GM19025 (cell line): Measurements from ENCODE around the gene NPTX2.
"Not testable (repeated sequence)": the region's sequence is repeated elsewhere in the genome, so short reads cannot be mapped to it uniquely, and the experiment has no call there.

ENCODE experiments used
- ATAC-seq: cut with Tn5 transposase; IDR thresholded peaks from one replicate; pipeline ENCODE4 v1.9.1; 2021; ENCODE audit warnings: mild to moderate bottlenecking, low read depth, moderate library complexity; ENCODE audit not compliant: unreplicated experiment

Gene NPTX2, protein sequence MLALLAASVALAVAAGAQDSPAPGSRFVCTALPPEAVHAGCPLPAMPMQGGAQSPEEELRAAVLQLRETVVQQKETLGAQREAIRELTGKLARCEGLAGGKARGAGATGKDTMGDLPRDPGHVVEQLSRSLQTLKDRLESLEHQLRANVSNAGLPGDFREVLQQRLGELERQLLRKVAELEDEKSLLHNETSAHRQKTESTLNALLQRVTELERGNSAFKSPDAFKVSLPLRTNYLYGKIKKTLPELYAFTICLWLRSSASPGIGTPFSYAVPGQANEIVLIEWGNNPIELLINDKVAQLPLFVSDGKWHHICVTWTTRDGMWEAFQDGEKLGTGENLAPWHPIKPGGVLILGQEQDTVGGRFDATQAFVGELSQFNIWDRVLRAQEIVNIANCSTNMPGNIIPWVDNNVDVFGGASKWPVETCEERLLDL

DNA sequence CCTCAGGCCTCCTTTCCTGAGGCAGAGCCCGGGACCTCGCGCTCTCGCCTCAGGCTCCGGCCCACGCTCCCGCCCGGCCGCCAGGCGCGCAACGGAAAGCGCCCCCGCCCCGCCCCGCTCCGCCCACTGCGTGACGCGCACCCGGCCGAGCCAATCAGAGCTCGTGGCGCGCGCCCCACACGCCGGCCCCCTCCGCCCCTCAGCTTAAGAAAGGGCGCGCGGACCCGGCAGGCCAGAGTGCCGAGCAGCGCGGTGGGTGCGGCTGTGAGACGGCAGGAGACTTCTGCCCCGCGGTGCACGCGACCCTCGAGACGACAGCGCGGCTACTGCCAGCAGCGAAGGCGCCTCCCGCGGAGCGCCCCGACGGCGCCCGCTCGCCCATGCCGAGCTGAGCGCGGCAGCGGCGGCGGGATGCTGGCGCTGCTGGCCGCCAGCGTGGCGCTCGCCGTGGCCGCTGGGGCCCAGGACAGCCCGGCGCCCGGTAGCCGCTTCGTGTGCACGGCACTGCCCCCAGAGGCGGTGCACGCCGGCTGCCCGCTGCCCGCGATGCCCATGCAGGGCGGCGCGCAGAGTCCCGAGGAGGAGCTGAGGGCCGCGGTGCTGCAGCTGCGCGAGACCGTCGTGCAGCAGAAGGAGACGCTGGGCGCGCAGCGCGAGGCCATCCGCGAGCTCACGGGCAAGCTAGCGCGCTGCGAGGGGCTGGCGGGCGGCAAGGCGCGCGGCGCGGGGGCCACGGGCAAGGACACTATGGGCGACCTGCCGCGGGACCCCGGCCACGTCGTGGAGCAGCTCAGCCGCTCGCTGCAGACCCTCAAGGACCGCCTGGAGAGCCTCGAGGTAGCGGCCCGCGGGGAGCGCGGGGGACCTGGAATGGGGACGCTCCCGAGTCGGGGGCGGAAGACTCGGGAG is at the start of gene NPTX2:
NPTX2 (plus strand) TSS at position 235 of the 909 bp plus-strand sequence; CDS start at position 412, 177 bp downstream.
- ATAC-seq, result no peak

DNA sequence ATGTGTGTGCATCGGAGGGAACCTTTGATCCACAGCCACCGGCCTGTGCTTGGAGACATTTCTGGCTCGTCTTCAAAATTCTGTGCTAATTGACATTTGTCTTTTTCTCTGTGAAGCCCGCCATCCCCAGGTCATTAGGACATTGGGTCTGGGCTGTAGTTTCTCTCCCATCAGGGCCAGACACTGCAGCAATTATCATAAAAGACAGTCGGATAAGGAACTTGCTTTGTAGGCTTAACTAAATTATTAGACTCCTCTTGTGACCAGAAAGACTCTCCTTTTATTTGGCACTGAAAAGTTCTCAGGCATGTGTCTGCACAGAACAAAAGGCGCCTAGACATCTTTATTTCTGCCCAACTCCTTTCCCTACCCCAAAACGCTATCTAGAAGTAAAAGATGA is 49.1 kb upstream of the NPTX2 start:
- no peak for ATAC-seq

- no peak for ATAC-seq
Measured at GRCh38 chr7:98568891-98569290, 48.2 kb upstream of the NPTX2 start.

DNA sequence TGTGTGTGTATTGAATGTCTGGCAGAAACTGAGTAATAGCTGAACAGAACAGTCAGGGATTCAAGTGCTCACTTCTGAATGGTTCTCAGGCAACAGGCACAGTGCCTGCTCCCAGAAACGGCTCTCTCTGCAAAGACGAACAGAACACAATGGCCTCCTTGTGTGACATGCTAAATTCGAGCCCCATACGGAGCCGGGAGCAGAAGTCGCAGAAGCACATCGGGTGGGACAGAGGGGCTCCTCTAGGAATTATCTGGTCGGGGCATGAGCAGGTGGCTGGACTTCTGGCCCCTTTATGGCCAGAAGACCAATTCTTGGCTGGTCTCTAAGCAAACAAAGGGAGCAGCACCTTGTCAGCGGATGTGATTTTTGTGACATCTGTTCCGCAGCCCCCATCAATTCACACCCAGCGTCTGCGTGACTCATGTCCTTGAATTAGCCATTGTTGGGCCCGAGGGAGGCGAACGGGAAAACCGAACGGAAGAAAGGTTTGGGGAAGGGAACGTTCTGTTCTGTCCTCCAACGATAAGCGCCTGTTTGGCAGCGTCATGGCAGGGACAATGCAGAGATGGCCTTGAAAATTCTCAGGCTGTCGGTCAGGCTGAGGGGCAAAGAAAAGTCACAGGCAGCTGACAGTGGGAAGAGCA is 47.3 kb upstream of the NPTX2 start:
- ATAC-seq, result no peak

- no peak for ATAC-seq
Measured at GRCh38 chr7:98571006-98571405, 46.1 kb upstream of the NPTX2 start.

DNA sequence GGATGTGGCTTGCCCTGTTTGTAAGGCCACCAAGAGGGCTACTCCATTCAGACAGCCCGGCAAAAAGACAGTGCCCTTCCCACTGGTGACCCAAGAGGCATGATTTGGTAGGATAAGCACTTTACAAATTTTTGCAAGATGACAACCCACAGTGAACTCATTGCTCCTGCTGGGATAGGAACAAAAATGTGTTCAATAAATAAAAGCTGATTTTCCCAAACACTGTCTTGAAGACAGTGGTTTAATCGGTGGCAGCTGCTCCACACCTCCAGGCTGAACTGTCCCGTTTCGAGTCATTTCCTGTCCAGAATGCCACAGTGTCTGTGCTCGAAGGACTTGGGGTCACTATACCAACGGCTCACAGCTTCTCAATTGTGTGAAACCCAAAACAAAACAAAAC is 45.1 kb upstream of the NPTX2 start:
- ATAC-seq, result no peak

DNA sequence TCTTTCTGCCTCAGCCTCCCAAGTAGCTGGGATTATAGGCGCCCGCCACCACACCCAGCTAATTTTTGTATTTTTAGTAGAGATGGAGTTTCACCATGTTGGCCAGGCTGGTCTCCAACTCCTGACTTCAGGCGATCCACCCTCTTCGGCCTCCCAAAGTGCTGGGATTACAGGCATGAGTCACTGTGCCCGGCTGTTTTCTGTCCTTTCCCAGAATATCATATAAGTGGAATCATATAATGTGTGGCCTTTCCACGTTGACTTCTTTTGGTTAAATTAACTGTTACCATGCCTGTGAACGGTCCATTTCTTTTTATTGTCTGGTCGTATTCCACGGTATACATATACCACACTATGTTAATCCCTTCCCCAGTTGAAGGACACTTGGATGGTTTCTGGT is 44.4 kb upstream of the NPTX2 start:
- not testable (repeated sequence) for ATAC-seq

- ATAC-seq, result no peak
Measured at GRCh38 chr7:98573816-98574215, 43.3 kb upstream of the NPTX2 start.

GRCh38 chr7:98575878-98576277 is 41.2 kb upstream of the NPTX2 start:
- ATAC-seq, result no peak

DNA sequence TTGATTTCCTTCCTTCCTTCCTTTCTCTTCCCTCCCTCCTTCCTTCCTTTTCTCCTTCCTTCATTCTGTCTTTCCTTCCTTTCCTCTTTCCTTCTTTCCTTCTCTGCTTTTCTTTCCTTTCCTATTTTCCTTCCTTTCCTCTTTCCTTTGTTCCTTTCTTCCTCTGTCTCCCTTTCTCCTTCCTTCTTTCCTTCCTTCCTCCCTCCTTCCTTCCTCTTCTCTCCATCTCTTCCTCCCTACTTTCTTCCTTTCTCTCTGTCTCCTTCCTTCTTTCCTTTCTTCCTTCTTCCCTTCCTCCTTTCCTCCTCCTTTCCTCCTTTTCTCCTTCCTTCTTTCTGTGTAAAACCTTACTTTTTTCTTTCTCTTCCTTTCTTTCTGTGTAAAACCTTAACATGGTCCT is 32.3 kb upstream of the NPTX2 start:
- no peak for ATAC-seq

DNA sequence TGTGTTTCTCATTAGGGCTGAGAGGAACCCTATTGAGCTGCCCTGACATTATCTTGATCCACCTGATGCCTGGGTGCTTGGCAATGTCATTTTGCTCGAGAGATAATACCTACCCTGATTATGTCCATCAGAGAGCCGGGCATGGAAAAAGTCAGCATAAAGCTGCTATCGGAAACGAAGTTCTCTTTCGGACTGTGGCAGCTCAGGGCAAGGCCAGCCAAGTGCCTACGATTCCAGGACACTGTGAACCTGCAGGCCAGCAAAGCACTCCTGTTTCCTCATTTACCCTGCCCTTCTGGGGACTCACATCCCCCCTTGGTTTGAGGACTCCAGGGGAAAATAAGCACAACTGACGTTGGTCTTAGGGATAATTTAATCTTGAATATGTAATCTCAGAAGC is 25.2 kb upstream of the NPTX2 start:
- no peak for ATAC-seq

GRCh38 chr7:98594348-98594747 is 22.7 kb upstream of the NPTX2 start:
- ATAC-seq, result no peak

DNA sequence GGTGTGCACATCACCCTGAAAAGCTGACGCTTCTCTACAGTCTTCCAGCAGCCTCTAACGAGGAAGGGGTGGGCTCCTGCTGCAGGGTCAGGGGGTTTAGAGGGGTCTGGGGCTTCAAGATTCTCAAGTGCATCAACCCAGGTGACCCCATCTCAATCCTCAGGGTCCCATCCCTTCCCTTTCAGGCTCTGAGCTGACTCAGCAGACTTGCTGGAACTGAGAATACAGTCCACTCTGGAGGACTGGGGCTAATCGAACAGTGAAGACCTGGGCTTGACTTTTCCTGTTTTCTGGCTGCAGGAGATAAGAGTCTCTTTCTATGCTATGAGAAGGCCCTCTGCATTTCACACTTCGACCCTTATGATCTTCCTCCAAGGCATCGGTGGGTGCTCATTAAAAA is 22.3 kb upstream of the NPTX2 start:
- ATAC-seq, result no peak

- ATAC-seq, result no peak
Measured at GRCh38 chr7:98598846-98599615, 18.1 kb upstream of the NPTX2 start.

DNA sequence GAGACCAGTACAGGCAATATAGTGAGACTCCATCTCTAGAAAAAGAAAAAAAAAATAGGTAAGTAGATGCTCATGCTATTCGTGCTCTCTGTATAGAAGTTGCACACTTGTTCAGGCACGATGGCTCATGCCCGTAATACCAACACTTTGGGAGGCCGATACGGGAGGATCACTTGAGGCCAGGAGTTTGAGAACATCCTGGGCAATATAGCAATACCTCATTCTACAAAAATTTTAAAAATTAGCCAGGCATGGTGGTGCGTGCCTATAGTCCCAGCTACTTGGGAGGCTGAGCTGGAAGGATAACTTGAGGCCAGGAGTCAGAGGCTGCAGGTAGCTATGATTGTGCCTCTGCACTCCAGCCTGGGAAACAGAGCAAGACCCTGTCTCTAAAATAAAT is 17.2 kb upstream of the NPTX2 start:
- no peak for ATAC-seq

DNA sequence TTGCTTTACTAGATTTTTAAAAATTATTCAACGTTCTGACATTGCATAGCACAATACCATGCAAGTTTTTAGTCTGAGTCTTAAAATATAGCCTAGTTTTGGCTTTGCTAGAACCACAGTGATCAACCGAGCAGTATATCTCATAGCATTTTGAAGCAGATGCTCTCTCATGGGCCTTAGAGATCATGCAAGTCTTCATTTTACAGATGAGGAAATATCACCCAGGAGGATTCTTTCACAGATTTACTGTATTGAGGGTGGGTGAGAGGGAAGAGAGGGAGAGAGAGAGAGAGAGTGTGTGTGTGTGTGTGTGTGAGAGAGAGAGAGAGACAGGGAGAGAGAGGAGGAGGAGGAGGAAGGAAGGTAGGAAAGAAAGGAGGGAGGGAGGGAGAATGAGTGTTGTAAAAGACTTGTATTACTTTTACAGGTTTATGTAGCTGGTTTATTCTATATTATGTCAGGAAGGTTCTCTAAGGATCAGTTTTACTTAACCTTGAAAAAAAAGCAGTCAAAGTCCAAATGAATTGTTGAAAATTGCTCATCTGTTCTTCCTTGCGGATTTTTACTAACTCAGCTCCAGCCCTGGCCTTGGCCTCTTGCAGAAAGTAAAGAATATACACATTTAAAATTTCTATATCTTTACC is 14.2 kb upstream of the NPTX2 start:
- no peak for ATAC-seq

GRCh38 chr7:98603399-98603788 is 13.7 kb upstream of the NPTX2 start:
- ATAC-seq, result no peak

DNA sequence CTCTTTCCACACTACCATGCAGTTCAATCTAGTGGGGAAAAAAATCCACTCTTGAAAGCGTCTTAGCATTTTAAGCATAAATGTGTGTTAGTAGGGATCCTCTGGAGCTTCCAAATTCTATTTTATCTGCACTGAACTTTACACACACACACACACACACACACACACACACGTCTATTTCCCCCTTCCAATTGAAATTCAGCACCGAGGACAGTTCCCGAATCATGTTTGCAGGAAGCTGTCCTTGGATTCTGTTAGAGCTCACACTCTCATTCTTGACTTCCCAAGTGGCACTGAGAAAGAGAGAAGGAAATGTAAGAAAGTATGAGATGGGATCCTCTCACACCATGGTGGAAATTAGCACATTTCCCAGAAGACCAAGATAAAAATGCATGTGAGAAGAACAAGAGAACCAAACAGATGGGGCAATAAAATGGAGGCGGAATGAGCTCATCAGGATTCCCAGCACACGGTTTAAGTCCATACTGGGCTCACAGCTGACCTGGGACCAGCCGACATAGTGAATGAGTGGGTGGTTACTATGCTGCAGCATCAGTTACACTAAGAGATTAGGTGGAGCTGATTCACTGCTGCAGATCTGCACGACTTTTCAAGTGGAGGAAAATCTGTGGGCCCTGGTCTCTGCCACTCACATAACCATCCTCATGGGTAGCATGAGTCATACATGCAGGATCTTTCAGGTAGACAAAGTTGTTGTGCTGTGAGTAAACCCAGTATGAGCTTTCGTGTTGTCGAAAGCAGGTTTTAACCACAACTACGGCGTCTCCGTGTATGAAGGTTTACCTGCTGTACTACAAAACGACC is 3.3 kb upstream of the NPTX2 start:
- ATAC-seq, result no peak
